Measurements from ENCODE around the gene ZFPL1. TPM values are rescaled to one million over a fixed set of nuclear protein-coding genes. Genes with fewer than 3 reads are reported as not detected.

ZFPL1 gene
- total and polyA plus RNA-seq, 4 donors: 24.9 to 69.9 (median 33.3) TPM

DNA sequence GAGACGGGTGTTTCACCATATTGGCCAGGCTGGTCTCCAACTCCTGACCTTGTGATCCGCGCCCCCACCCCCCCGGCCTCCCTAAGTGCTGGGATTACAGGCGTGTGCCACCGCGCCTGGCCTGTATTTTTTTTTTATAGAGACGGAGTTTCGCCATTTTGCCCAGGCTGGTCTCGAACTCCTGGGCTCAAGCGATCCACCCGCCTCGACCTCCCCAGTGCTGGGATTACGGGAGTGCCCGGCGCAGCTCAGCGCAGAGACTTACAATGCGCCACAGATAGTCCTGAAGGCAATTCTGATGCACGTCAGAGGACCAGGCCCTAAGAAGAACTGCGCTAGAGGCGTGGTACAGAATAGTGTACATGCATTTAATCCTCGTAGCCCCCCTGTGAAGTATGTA, 11.4 kb downstream of the ZFPL1 start:
- H3K27ac ChIP-seq (ENCODE audit: low read depth in 1 of 2, low read length in 2 of 2): no peak overlapping the region
- no peak for ATAC-seq (ENCODE audit: low FRiP score)

DNA sequence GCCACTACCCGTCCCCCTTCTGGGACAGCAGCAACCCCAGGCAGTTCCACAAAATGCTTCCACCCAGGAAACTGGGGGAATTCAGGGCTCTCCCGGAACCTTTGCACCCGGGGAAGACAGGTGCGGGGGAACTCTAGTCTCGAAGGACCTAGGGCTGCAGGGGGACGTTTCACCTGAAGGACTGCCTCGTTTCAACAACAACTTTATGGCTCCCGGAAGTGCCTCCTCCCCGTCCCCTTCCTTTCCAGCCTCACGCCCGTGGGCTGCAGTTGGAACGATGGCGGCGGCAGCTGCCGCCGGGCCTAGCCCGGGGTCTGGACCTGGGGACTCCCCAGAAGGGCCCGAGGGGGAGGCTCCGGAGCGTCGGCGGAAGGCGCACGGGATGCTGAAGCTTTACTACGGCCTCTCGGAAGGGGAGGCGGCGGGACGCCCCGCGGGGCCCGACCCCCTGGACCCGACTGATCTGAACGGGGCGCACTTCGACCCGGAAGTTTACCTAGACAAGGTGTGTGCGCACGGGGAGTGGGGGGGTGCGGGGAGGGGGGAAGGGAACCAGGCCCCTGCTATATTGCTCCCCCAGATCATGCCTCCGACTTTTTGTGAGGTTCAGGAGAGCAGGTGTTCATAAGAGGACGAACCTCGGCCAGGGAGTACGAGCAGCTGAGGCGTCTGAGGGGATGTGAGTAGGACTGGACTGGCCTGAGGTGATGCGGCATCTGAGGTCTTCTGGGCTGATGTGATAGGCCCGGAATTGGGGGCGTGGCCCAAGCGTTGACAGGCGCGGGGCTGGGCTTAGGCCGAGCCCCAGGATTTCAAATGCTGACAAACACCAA, 12.2 kb downstream of the ZFPL1 start, which contains the start of gene VPS51:
Gene VPS51, plus strand, starts transcription at position 241 of the 833 bp plus-strand sequence. Its CDS starts 37 bp downstream, at position 278.
- intact Hi-C loops (cut with DNase I): loop anchor here in 1 of 2 donors (5.0 kb wide), 1 partner anchor 54 kb away; the partner anchor contains the start of gene SAC3D1
- H3K4me1 ChIP-seq (ENCODE audit: control insufficient read depth in 1 of 2, insufficient read depth in 2 of 2, low read length in 2 of 2): no peaks in the 10 kb centered on the region
- H3K4me3 ChIP-seq (ENCODE audit: low read length in 2 of 2): peak within 1 kb of the TSS; percentile 78 to 98
- 0 to 1% methylated on average over 49 to 52 of the region's 52 CpGs for WGBS, 2 donors
- DNase-seq (peak; percentile 93), ATAC-seq (ENCODE audit: low FRiP score) (peak; percentile 96)
- no peaks in the 10 kb centered on the region for H3K9me3 ChIP-seq (ENCODE audit: control insufficient read depth, low read length)
- H3K36me3 ChIP-seq (ENCODE audit: control insufficient read depth in 1 of 2, insufficient read depth in 2 of 2, low read length in 1 of 2): no peaks in the 10 kb centered on the region
- no peaks in the 10 kb centered on the region for H3K27me3 ChIP-seq (ENCODE audit: control insufficient read depth in 1 of 2, insufficient read depth in 2 of 2, low read length in 1 of 2)
- peak within 1 kb of the TSS; percentile 41 to 80 for H3K27ac ChIP-seq (ENCODE audit: low read depth in 1 of 2, low read length in 2 of 2)

More for the DNA sequence above, 11.4 kb downstream of the ZFPL1 start:
- Histone ChIP-seq H3K9me3 (ENCODE audit: control insufficient read depth, low read length) (no peaks in the 10 kb centered on the region), H3K36me3 (ENCODE audit: control insufficient read depth in 1 of 2, insufficient read depth in 2 of 2, low read length in 1 of 2) (no peaks in the 10 kb centered on the region), H3K4me1 (ENCODE audit: control insufficient read depth in 1 of 2, insufficient read depth in 2 of 2, low read length in 2 of 2) (no peaks in the 10 kb centered on the region), H3K4me3 (ENCODE audit: low read length in 2 of 2) (no peak overlapping the region), H3K27me3 (ENCODE audit: control insufficient read depth in 1 of 2, insufficient read depth in 2 of 2, low read length in 1 of 2) (no peaks in the 10 kb centered on the region)
- no peak for DNase-seq
- WGBS, 2 donors: 71 to 74% methylated on average over 22 of the region's 22 CpGs
- intact Hi-C loops (cut with DNase I): loop anchor here in 1 of 2 donors (5.0 kb wide), 1 partner anchor 53 kb away; the partner anchor contains the start of gene SAC3D1

- intact Hi-C loops (cut with DNase I): loop anchor here in 1 of 2 donors (5.0 kb wide), 1 partner anchor 55 kb away; the partner anchor contains the start of gene SAC3D1
- Histone ChIP-seq H3K27ac (ENCODE audit: low read depth in 1 of 2, low read length in 2 of 2) (no peak overlapping the region), H3K27me3 (ENCODE audit: control insufficient read depth in 1 of 2, insufficient read depth in 2 of 2, low read length in 1 of 2) (no peaks in the 10 kb centered on the region), H3K36me3 (ENCODE audit: control insufficient read depth in 1 of 2, insufficient read depth in 2 of 2, low read length in 1 of 2) (no peaks in the 10 kb centered on the region), H3K4me3 (ENCODE audit: low read length in 2 of 2) (peak overlapping the region; percentile 78 to 98), H3K4me1 (ENCODE audit: control insufficient read depth in 1 of 2, insufficient read depth in 2 of 2, low read length in 2 of 2) (no peaks in the 10 kb centered on the region), H3K9me3 (ENCODE audit: control insufficient read depth, low read length) (no peaks in the 10 kb centered on the region)
- DNase-seq (no peak), ATAC-seq (ENCODE audit: low FRiP score) (no peak)
- WGBS, 2 donors: 30 to 32% methylated on average over 8 of the region's 8 CpGs
Measured at GRCh38 chr11:65096926-65097325, 12.9 kb downstream of the ZFPL1 start.

GRCh38 chr11:65100674-65101350, 16.8 kb downstream of the ZFPL1 start:
- H3K9me3 ChIP-seq (ENCODE audit: control insufficient read depth, low read length): no peaks in the 10 kb centered on the region
- WGBS, 2 donors: 80 to 82% methylated on average over 6 of the region's 6 CpGs
- no peak overlapping the region for H3K4me3 ChIP-seq (ENCODE audit: low read length in 2 of 2)
- H3K36me3 ChIP-seq (ENCODE audit: control insufficient read depth in 1 of 2, insufficient read depth in 2 of 2, low read length in 1 of 2): no peaks in the 10 kb centered on the region
- intact Hi-C loops (cut with DNase I): no loop called here
- no peaks in the 10 kb centered on the region for H3K4me1 ChIP-seq (ENCODE audit: control insufficient read depth in 1 of 2, insufficient read depth in 2 of 2, low read length in 2 of 2)
- H3K27me3 ChIP-seq (ENCODE audit: control insufficient read depth in 1 of 2, insufficient read depth in 2 of 2, low read length in 1 of 2): no peaks in the 10 kb centered on the region
- H3K27ac ChIP-seq (ENCODE audit: low read depth in 1 of 2, low read length in 2 of 2): no peak overlapping the region
- ATAC-seq (ENCODE audit: low FRiP score): no peak
- DNase-seq: no peak

DNA sequence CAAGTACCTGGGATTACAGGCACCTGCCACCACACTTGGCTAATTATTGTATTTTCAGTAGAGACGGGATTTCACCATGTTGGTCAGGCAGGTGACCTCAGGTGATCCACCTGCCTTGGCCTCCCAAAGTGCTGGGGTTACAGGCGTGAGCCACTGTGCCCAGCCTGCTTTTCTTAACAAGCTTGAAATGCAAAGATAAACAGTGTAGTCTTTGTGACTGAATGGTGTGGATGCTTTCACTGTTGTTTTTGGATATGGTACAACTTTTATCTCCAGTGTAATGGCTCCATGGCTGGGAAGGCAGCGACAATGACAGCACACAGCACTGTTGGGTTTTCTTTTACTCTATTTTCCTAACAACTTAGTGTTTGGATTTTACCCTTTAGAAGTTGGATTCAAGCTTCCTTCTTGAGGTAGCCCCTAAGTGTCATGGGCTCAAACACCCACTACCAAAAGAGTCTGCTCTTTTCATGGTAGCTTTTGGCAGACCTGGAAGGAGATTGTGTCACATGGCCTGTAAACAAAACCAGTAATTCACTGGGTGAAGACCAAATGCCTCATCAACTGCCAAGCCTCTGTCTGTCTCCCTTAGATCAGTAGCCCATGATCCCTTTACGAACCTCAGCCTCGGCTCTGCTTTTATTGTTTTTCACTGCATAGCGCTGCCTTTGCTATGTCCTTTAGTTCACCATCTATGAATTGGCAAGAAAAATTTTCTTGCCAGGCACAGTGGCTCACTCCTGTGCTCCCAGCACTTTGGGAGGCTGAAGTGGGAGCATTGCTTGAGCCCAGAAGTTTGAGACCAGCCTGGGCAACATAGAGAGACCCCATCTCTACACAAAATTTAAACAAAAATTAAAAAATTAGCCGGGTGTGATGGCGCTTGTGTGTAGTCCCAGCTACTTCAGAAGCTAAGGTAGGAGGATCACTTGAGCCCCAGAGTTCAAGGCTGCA, 18.4 kb downstream of the ZFPL1 start:
- ATAC-seq (ENCODE audit: low FRiP score): peak; percentile 62
- H3K27ac ChIP-seq (ENCODE audit: low read depth in 1 of 2, low read length in 2 of 2): peak overlapping the region in 1 of 2 donors; percentile 53
- 36 to 41% methylated on average over 8 of the region's 8 CpGs for WGBS, 2 donors

DNA sequence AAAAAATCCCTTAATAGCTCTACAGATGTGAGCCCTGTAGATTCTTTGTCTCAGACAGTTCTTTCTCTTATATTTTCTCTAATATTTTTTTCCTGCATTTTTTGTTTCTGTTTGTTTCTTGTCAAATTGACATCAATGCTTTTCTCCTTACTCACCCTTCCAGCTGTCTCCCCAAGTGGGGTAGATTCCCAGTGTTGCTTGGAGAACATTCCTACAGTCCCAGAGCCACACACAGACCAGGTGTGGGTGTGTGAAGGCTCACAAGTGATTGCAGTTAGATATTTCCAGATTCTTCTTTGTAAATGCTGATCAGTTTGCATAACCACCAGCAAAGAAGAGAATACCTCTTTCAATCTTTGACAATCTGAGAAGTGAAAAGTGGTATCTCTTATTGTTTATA, 19.5 kb downstream of the ZFPL1 start:
- H3K27me3 ChIP-seq (ENCODE audit: control insufficient read depth in 1 of 2, insufficient read depth in 2 of 2, low read length in 1 of 2): no peaks in the 10 kb centered on the region
- no peaks in the 10 kb centered on the region for H3K4me1 ChIP-seq (ENCODE audit: control insufficient read depth in 1 of 2, insufficient read depth in 2 of 2, low read length in 2 of 2)
- no peaks in the 10 kb centered on the region for H3K9me3 ChIP-seq (ENCODE audit: control insufficient read depth, low read length)
- intact Hi-C loops (cut with DNase I): no loop called here
- ATAC-seq (ENCODE audit: low FRiP score) (no peak), DNase-seq (no peak)
- no peak overlapping the region for H3K4me3 ChIP-seq (ENCODE audit: low read length in 2 of 2)
- peaks cover 0 to 4% of the 10 kb centered on the region in 2 donors for H3K36me3 ChIP-seq (ENCODE audit: control insufficient read depth in 1 of 2, insufficient read depth in 2 of 2, low read length in 1 of 2)
- H3K27ac ChIP-seq (ENCODE audit: low read depth in 1 of 2, low read length in 2 of 2): no peak overlapping the region

More for the DNA sequence above, 18.4 kb downstream of the ZFPL1 start:
- Histone ChIP-seq H3K36me3 (ENCODE audit: control insufficient read depth in 1 of 2, insufficient read depth in 2 of 2, low read length in 1 of 2) (no peaks in the 10 kb centered on the region), H3K9me3 (ENCODE audit: control insufficient read depth, low read length) (no peaks in the 10 kb centered on the region), H3K4me3 (ENCODE audit: low read length in 2 of 2) (no peak overlapping the region), H3K27me3 (ENCODE audit: control insufficient read depth in 1 of 2, insufficient read depth in 2 of 2, low read length in 1 of 2) (no peaks in the 10 kb centered on the region), H3K4me1 (ENCODE audit: control insufficient read depth in 1 of 2, insufficient read depth in 2 of 2, low read length in 2 of 2) (no peaks in the 10 kb centered on the region)
- intact Hi-C loops (cut with DNase I): no loop called here
- no peak for DNase-seq

- Histone ChIP-seq H3K4me3 (ENCODE audit: low read length in 2 of 2) (no peak overlapping the region), H3K4me1 (ENCODE audit: control insufficient read depth in 1 of 2, insufficient read depth in 2 of 2, low read length in 2 of 2) (no peaks in the 10 kb centered on the region), H3K36me3 (ENCODE audit: control insufficient read depth in 1 of 2, insufficient read depth in 2 of 2, low read length in 1 of 2) (peaks cover 0 to 4% of the 10 kb centered on the region in 2 donors), H3K27ac (ENCODE audit: low read depth in 1 of 2, low read length in 2 of 2) (no peak overlapping the region), H3K27me3 (ENCODE audit: control insufficient read depth in 1 of 2, insufficient read depth in 2 of 2, low read length in 1 of 2) (no peaks in the 10 kb centered on the region), H3K9me3 (ENCODE audit: control insufficient read depth, low read length) (no peaks in the 10 kb centered on the region)
- ATAC-seq (ENCODE audit: low FRiP score): no peak
- no peak for DNase-seq
- intact Hi-C loops (cut with DNase I): no loop called here
- 78 to 79% methylated on average over 4 of the region's 4 CpGs for WGBS, 2 donors
Measured at GRCh38 chr11:65104628-65105027, 20.6 kb downstream of the ZFPL1 start.

GRCh38 chr11:65107078-65107477, 23.1 kb downstream of the ZFPL1 start:
- peaks cover 0 to 4% of the 10 kb centered on the region in 2 donors for H3K36me3 ChIP-seq (ENCODE audit: control insufficient read depth in 1 of 2, insufficient read depth in 2 of 2, low read length in 1 of 2)
- H3K27me3 ChIP-seq (ENCODE audit: control insufficient read depth in 1 of 2, insufficient read depth in 2 of 2, low read length in 1 of 2): no peaks in the 10 kb centered on the region
- H3K4me1 ChIP-seq (ENCODE audit: control insufficient read depth in 1 of 2, insufficient read depth in 2 of 2, low read length in 2 of 2): no peaks in the 10 kb centered on the region
- no peaks in the 10 kb centered on the region for H3K9me3 ChIP-seq (ENCODE audit: control insufficient read depth, low read length)
- ATAC-seq (ENCODE audit: low FRiP score) (no peak), DNase-seq (no peak)
- intact Hi-C loops (cut with DNase I): no loop called here
- no peak overlapping the region for H3K4me3 ChIP-seq (ENCODE audit: low read length in 2 of 2)
- 93 to 96% methylated on average over 14 to 15 of the region's 15 CpGs for WGBS, 2 donors
- H3K27ac ChIP-seq (ENCODE audit: low read depth in 1 of 2, low read length in 2 of 2): no peak overlapping the region
